Left ventricle myocardium inferior (tissue), 1 donor: ENCODE measurements around the gene CARS2. TPM values are rescaled to one million over a fixed set of nuclear protein-coding genes. Genes with fewer than 3 reads are reported as not detected.

ENCODE experiments used
- DNase-seq: peaks from one replicate; pipeline ENCODE4 v3.0.0-alpha.2; 2020
- H3K27ac ChIP-seq: fragments of 200-600 bp; replicated peaks from 2 replicates; pipeline ENCODE4 v1.8.0; 2021
- H3K27me3 ChIP-seq: fragments of 200-600 bp; 2 replicates; pipeline ENCODE4 v1.8.0; 2021; ENCODE audit warnings: low read depth
- H3K36me3 ChIP-seq: fragments of 200-600 bp; 2 replicates; pipeline ENCODE4 v1.8.0; 2021
- H3K4me1 ChIP-seq: fragments of 200-600 bp; 2 replicates; pipeline ENCODE4 v1.8.0; 2021
- H3K4me3 ChIP-seq: fragments of 200-600 bp; 2 replicates; pipeline ENCODE4 v1.8.0; 2021; ENCODE audit warnings: mild to moderate bottlenecking, moderate library complexity
- H3K9me3 ChIP-seq: fragments of 200-600 bp; replicated peaks from 2 replicates; pipeline ENCODE4 v1.8.0; 2021
- intact Hi-C: fragments of 100-400 bp; cut with micrococcal nuclease; formaldehyde crosslinking; loops from one replicate; pipeline ENCODE4 v1.11.0; 2022
- total RNA-seq: library from RNA; stranded (reverse); fragmentation: NEBNext Ultra II Directional; extraction: Animal tissue kit (Norgen Biotek cat#: 25700); gene quantifications from one replicate; pipeline ENCODE4 v1.2.1, GENCODE V29; 2021
- TF ChIP-seq, protein P1 (sequence below): fragments of 200-600 bp; IDR thresholded peaks from 2 replicates; pipeline ENCODE4 v1.8.0; 2021; ENCODE audit warnings: antibody characterized with exemption, mild to moderate bottlenecking, borderline replicate concordance
- donor health status: DM: no; HTN: yes; CAD: no; lungs with severe emphysema.

Gene CARS2
- total RNA-seq, 1 donor from 2014 or later = 52.8 TPM

GRCh38 chr13:110683921-110684320 lies 22.0 kb downstream of the CARS2 start:
- intact Hi-C loops = no loop called here
- Histone ChIP-seq H3K27me3 (no peaks in the 10 kb centered on the region), H3K27ac (no peak overlapping the region), H3K36me3 (peaks cover 71% of the 10 kb centered on the region), H3K4me3 (no peak overlapping the region), H3K4me1 (no peaks in the 10 kb centered on the region), H3K9me3 (no peaks in the 10 kb centered on the region)
- no peak for DNase-seq
- TF ChIP-seq, protein P1, sequence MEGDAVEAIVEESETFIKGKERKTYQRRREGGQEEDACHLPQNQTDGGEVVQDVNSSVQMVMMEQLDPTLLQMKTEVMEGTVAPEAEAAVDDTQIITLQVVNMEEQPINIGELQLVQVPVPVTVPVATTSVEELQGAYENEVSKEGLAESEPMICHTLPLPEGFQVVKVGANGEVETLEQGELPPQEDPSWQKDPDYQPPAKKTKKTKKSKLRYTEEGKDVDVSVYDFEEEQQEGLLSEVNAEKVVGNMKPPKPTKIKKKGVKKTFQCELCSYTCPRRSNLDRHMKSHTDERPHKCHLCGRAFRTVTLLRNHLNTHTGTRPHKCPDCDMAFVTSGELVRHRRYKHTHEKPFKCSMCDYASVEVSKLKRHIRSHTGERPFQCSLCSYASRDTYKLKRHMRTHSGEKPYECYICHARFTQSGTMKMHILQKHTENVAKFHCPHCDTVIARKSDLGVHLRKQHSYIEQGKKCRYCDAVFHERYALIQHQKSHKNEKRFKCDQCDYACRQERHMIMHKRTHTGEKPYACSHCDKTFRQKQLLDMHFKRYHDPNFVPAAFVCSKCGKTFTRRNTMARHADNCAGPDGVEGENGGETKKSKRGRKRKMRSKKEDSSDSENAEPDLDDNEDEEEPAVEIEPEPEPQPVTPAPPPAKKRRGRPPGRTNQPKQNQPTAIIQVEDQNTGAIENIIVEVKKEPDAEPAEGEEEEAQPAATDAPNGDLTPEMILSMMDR = no peak

DNA sequence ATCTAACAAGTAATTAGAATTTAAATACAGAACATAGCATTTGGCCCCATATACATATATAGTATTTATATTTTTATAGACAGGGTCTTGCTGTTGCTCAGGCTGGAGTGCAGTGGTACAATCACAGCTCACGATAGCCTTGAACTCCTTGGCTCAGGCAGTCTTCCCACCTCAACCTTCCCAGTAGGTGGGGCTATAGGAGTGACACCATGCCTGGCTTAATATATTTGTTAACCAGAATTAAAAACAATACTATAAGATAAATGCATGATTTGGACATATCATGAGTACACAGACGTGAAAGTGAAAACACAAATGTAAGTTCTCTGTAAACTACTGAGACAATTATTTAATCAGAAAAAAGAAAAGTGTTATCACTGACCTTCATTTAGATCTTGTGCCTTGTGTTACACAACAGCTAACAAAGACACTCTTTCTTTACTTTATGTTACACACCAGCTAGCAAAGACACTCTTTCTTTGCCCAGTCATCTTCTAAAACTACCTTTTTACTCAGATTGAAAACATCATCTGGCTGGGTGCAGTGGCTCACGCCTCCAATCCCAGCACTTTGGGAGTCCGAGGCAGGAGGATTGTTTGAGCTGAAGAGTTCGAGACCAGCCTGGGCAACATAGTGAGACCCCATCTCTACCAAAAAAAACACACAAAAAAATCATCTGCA lies 22.6 kb downstream of the CARS2 start:
- intact Hi-C loops = no loop called here
- H3K36me3 ChIP-seq = peaks cover 77% of the 10 kb centered on the region
- DNase-seq = no peak
- H3K4me1 ChIP-seq = no peaks in the 10 kb centered on the region
- H3K9me3 ChIP-seq = no peaks in the 10 kb centered on the region
- no peak overlapping the region for H3K27ac ChIP-seq
- no peaks in the 10 kb centered on the region for H3K27me3 ChIP-seq
- TF ChIP-seq, protein P1 = peak; percentile 37
- no peak overlapping the region for H3K4me3 ChIP-seq

- DNase-seq = no peak
- Histone ChIP-seq H3K27ac (no peak overlapping the region), H3K4me3 (no peak overlapping the region), H3K27me3 (no peaks in the 10 kb centered on the region), H3K4me1 (no peaks in the 10 kb centered on the region), H3K9me3 (no peaks in the 10 kb centered on the region), H3K36me3 (peaks cover 79% of the 10 kb centered on the region)
- intact Hi-C loops = no loop called here
- TF ChIP-seq, protein P1 = no peak
Observed at GRCh38 chr13:110682746-110683145, 23.2 kb downstream of the CARS2 start.

GRCh38 chr13:110681868-110682550 lies 23.9 kb downstream of the CARS2 start:
- TF ChIP-seq, protein P1 = no peak
- H3K36me3 ChIP-seq = peaks cover 73% of the 10 kb centered on the region
- no peak overlapping the region for H3K27ac ChIP-seq
- no peak overlapping the region for H3K4me3 ChIP-seq
- H3K4me1 ChIP-seq = no peaks in the 10 kb centered on the region
- H3K9me3 ChIP-seq = no peaks in the 10 kb centered on the region
- DNase-seq = no peak
- H3K27me3 ChIP-seq = no peaks in the 10 kb centered on the region
- intact Hi-C loops = no loop called here

GRCh38 chr13:110680852-110681251 lies 25.1 kb downstream of the CARS2 start:
- no peak for DNase-seq
- H3K27me3 ChIP-seq = no peaks in the 10 kb centered on the region
- no peaks in the 10 kb centered on the region for H3K4me1 ChIP-seq
- TF ChIP-seq, protein P1 = peak; percentile 47
- H3K4me3 ChIP-seq = no peak overlapping the region
- H3K36me3 ChIP-seq = peaks cover 72% of the 10 kb centered on the region
- no peak overlapping the region for H3K27ac ChIP-seq
- intact Hi-C loops = no loop called here
- no peaks in the 10 kb centered on the region for H3K9me3 ChIP-seq
